HG03196 (cell line): ENCODE measurements around the gene PCGF1.
"Not testable (repeated sequence)": the region's sequence is repeated elsewhere in the genome, so short reads cannot be mapped to it uniquely, and the experiment has no call there.

Experiments used
- ATAC-seq: cut with Tn5 transposase; IDR thresholded peaks from one replicate; pipeline ENCODE4 v1.9.1; 2021; ENCODE audit not compliant: unreplicated experiment

Gene PCGF1

DNA sequence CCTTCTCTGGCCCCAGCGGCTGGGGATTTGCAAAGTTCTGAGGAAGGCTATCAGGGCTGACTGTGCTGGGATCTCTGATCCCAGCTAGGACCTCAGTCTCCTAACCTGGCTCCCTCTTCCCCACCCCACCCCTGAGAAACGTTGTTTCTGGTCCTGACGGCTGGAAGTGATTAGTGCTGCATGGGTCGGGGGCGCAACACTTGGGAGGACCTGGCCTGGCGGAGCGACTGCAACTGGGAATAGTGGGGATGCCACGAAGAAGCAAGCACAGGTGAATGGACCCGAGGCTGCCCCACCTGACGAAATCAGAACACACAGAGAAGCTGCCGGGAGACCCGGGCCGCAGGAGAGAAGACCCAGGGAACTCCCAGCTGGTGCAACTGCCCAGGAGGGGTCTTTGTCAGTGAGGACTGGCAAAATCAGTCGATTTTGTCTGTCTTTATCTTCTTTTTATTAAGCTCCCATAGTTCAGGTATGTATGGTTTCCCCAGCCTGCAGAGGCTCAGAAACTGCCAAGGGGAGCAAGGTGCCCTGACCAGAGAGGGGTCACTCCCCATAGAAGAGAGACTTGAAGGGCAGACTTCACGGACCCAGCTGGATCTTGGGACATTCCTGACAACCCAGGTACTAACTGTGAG, 7.4 kb downstream of the PCGF1 start:
- no peak for ATAC-seq

GRCh38 chr2:74499267-74499939, 8.1 kb downstream of the PCGF1 start, which contains the start of gene LBX2:
TSS of gene LBX2 (minus strand) at chr2:74499603. CDS start at chr2:74499537, 66 bp downstream.
- ATAC-seq = no peak

- no peak for ATAC-seq
Observed at GRCh38 chr2:74498500-74499266, 8.8 kb downstream of the PCGF1 start.

DNA sequence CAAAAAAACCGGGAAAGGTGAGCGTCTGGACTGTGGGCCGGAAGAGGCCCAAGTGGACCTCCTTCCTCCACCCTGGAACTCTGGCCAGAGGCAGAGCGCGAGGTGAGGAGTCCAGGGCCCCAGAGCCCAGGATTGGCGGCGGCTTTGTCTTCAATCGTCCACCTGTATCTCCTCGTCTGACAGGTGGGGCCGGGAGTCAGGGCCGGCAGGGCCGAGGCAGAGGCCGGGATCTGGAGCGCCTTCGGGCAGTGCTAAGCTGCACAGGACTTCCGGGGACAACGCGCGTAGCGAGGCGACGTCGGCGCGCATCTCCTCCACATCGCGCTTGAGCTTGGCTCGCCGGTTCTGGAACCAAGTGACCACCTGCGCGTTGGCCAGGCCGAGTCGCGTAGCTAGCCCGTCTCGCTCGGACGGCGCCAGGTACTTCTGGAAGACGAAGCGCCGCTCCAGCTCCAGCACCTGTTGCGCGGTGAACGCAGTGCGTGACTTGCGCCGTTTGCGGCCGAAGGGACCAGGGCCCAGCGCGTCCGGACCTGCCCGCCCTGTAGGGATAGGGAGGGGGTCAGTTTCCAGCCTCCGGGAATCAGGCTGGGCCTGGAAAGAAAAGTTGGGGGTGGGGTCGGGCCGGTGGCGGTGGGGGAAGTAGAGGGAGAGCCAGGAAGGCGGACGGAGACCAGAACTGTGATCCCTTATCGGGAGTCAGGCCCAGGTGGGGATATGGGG, 9.6 kb downstream of the PCGF1 start:
- ATAC-seq = no peak

DNA sequence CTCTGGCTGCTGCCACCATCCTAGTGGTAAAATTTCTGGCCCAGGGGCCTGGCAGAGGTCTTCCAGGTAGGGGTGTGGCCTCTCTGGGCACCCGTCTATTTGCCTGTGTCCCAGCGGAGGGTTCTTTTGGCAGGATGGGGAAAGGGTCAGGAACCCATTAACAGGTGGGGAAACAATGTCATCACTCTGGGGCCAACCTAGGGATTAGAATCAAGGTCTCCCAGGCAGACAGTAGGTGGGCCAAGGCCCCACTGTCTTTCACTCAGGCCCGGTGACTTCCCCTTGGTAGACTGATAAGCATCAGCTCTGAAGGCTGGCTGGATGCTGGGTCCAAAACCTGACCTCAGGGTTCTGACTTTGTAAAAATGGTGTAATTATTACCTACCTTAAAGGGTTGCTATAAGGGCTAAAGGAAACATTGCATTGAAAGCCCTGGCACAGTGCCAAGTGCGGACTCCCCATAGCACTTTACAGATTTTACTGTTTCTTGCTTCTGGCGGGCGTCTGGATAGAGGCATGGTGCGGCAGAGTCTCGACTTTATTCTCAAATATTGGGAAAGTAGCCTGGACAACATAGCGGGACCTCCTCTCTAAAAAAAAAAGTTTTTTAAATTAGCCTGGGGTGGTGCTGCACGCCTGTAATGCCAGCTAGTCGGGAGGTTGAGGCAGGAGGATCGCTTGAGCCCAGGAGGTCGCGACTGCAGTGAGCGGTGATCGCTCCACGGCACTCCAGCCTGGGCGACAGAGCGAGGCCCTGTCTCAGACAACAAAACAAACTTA, 10.3 kb downstream of the PCGF1 start:
- ATAC-seq = no peak

- no peak for ATAC-seq
Observed at GRCh38 chr2:74495440-74495839, 12.1 kb downstream of the PCGF1 start.

DNA sequence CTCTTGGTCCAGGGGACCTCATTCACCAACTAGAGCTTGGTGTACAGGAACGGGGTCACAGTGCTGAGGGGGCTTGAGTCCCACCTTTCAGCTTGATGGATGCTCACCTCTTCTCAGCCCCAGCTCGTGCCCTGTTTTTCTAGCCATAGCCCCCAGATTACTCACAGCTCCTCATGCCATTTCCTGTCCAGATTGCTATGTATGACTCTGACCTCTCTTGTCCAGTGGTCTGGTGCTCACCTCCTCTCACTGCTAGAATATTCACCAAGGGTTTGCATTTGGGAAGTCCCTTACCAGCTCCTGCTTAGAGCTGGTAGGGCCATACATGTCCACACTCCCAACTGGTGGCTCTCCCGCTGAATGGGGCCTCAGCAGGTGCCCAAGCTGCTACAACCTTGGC, 13.9 kb downstream of the PCGF1 start:
- ATAC-seq = no peak

GRCh38 chr2:74491648-74492544, 15.6 kb downstream of the PCGF1 start:
- ATAC-seq = no peak

DNA sequence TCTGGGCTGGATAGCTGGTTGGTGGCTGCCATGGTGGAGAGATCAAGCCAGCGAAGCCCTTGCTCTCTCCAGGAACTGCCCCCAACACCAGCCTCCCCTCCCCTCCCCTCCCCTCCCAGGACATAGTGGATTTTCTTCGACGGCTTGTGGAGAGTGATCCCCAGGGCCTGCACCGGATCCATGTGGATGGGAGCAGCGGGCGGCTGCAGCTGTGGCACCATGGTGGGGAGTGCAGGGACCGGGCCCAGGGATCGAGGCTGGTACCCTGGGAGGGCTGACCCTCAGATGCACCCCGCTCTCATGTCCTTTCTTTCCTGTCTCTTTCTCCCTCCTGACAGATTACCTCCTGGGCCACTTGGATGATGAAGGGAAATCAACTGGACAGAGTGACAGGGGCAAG, 17.6 kb downstream of the PCGF1 start:
- no peak for ATAC-seq

DNA sequence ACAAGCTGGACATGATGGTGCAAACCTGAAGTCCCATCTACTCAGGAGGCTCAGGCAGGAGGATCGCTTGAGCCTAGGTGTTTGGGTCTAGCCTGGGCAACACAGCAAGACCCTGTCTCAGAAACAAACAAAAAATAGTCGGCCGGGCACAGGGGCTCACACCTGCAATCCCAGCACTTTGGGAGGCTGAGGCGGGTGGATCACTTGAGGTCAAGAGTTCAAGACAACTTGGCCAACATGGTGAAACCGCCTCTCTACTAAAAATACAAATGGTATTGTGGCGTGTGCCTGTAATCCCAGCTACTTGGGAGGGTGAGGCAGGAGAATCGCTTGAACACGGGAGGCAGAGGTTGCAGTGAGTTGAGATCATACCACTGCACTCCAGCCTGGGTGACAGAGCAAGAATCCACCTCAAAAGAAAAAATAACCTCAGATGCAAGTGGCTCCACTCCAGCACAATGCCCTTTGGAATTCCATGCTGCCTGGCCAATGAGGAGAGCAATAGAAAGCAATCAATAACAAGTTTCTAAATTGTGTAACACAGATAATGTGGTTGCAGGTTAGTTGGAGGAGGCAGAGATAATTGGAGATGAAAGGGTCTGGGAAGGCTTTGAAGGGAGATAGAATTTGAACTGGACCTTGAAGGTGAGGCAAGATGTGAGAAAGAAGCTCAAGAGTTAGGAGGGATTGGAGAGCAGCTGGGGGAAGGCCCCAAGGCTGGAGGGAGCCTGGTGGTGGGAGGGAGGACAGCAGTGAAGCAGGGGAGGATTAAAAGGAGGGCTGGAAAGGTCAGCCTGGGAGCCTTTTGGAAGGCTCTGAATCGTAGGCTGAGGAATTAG, 18.6 kb downstream of the PCGF1 start:
- ATAC-seq = no peak

- no peak for ATAC-seq
Observed at GRCh38 chr2:74486141-74486540, 21.4 kb downstream of the PCGF1 start.

GRCh38 chr2:74483675-74484164, 23.8 kb downstream of the PCGF1 start:
- not testable (repeated sequence) for ATAC-seq

DNA sequence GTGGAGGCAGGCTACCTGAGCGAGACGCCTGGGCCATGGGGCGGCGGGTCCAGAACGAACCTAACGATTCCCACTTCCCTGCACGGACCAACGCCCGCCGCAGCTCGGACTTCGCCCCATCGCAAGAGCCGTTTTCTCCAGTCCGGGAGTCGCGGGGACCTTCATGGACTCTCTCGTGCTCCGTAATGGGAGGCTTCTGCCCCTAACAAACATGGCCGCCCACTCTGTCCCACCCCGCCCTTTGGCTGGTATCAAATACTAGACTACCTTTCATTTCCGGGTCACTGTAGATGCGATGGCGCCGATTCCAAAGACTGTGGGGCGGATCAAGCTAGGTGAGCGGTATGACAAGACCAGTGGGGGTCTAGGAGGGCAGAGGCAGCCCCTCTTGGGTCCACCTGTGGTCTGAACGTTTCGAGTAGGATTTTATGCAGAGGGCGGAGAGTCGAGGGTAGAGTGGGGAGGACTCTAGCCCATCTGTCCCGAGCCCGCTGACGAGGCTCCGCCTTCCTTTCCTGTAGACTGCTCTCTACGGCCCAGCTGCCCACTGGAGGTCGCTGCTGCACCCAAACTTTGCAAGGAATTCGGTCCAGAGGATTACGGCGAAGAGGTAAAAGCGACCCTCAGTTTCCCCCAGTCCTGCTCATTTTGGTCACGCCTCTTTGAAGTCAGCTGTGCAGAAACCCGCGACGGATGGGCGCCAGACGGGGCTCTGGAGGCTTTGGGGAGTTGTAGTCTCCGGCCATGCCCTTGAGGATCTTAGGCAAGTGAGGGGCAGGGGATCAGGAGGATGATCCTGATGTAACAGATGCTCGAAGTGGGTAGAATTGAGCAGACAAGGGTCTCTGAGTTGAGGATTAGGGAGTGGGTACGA, 24.5 kb downstream of the PCGF1 start, which contains the start of the genes CCDC142 and TTC31:
Gene CCDC142, minus strand, starts transcription at position 198 of the 874 bp plus-strand sequence. Its CDS starts 161 bp downstream, at position 37.
Gene TTC31, plus strand, starts transcription at position 281 of the 874 bp plus-strand sequence. Its CDS starts 15 bp downstream, at position 296.
- ATAC-seq = peak; percentile 89

DNA sequence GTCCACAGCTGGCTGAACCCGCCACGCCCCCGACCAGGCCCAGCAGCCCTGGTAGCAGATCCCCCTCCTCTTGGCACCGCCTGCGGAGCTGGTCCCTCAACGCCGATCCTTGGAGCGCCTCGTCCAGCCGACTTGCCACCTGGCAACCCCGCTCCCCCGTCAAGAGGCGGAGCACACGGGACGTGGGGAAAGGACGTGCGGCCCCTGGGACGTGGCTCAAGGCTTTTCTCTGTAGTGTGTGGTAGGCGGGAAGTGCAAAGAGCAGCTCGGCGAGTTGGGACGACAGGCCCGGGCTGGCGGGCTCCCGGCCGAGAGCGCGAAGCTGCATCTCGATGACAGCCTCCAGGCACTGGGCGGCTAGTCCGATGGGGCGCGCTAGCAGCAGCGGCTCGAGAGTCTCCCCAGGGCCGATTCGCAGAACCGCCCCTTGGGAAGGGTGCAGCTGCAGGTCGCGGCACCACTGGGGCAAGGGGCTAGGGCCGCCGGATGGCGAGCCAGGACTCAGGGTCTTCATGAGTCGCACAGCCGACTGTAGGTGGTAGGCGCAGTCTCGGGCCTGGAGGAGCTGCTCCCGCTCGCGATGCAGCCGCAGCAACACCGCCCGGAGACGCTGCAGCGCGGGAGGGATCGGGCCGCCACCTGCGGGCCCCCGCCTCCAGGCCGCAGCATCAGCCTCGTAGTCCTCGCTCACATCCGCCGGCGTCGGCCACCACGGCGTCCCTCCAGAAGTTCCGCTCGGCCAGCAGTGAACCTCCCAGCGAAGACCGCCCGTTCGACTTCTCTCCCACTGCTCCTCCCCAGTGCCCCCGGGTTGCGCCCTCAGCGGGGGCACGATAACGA, 25.3 kb downstream of the PCGF1 start:
- peak; percentile 27 for ATAC-seq

- ATAC-seq = no peak
Observed at GRCh38 chr2:74481431-74481830, 26.1 kb downstream of the PCGF1 start.

DNA sequence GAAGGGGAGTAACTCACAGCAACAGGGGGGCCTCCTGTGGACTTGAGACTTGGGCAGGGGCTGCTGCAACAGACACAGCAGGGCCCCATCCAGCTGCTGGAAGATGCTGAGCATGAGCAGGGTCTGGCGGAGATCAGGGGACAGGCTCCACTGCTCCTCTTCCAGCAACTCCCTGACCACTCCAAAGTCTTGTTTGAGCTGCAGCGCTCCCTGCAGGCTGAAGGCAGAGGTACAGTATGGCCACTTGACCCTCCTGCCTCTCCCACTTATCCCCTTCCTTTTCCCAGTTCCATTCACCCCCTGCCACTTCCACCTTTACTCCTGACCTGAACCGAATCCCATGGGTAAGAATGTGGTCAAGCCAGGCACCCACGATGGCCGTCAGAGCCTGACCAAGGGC, 32.6 kb downstream of the PCGF1 start:
- no peak for ATAC-seq
